GM11168 (cell line): ENCODE results near the gene GPR17.

ENCODE experiments used
- in situ Hi-C: fragments of 300-500 bp; cut with MboI; formaldehyde crosslinking; loops from one replicate; pipeline ENCODE4 v1.12.0; 2022; ENCODE audit warnings: low sequenced_read_pairs; ENCODE audit not compliant: unreplicated experiment

Gene GPR17

DNA sequence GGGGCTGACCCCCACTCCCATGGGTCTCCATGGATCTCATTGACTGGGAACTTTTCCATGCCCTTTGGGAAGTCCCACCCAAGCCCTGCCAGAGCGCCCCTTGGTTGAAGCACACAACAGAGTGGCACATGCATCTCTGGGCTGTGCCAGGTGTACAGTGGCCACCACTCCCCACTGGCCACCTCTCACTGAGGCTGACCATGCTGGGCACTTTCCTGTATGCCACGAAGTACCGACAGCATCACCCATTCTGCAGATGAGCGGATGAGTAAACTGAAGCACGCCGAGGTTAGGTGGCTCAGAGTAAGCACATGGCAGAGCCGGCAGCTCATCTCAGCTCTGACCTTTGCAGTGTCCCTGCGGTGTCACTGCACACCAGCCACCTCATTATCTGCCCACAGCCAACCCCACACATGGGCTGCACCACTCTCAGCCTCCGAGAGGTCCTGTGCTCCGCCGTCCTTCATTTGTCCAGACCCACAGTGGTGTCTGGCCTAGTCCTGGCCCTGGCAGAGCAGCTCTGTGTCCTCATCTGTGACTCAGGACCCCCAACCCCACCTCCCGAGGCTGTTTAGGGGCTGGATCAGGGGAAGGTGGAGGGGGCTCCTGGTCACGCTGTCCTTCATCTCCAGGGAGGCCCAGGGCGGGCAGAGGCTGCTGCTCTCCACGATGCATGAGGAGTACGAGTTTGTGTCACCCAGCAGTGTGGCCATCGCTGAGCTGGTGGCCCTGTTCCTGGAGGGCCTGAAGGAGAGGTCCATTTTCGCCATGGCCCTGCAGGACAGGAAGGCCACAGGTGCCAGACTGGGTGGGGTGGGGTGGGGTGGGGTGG is 18.0 kb upstream of the GPR17 start:
- in situ Hi-C loops: no loop called here

DNA sequence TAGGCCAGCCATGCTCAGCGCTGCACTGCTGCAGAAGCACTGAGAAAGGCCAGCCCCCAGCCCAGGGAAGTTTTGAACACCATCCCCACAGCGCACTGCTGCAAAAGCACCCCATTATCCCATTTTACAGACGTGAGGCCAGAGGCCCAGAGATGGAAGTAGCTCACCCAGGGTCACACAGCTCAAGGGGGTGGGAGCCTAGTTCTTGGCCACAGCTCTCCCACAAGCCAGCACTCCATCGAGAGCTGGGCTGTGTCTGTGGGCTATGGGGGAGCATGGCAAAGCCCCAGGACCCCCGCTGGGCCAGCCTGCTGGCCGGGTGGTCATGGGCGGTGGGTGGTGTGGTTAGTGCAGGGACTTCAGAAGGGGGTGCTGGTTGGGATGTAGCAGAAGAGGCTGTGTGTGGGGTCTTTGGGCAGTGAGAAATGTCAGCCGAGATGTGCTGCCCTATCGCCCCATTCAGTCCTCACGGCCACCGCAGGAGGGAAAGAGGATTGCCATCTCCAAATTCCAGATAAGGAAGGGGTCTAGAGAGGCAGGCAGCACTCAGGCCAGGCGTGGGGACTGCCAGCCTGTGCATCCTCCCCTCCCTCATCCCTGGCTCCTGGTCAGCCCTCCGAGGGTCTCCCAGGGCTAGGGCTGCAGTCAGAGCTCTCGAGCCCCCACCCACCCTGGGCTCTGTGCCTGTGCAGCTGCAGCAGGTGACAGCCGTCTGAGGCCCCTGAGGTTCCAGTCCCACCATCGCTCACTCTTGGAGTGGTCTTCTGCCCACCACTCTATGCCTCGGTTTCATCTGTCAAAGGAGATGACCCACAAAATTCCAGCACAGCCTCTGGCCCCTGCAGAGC is 17.0 kb upstream of the GPR17 start:
- in situ Hi-C loops: no loop called here

DNA sequence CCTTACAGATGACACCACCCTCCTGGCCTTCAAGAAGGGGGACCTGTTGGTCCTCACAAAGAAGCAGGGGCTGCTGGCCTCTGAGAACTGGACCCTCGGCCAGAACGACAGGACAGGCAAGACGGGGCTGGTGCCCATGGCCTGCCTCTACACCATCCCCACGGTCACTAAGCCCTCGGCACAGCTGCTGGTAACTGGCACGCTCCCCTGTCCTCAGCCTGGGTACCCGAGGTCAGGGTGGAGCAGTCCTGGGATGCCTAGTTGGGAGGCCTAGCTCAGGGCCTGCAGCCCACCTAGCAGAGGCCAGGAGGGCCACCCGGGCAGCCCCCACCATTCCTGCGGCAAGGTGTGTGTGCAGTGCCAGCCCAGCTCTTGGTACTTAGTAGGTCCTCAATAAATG is 16.3 kb upstream of the GPR17 start:
- in situ Hi-C loops: no loop called here

GRCh38 chr2:127630096-127630863 is 15.7 kb upstream of the GPR17 start:
- in situ Hi-C loops: no loop called here

- in situ Hi-C loops: no loop called here
Measured at GRCh38 chr2:127630864-127631540, 15.0 kb upstream of the GPR17 start.

- in situ Hi-C loops: no loop called here
Measured at GRCh38 chr2:127631541-127631996, 14.4 kb upstream of the GPR17 start.

DNA sequence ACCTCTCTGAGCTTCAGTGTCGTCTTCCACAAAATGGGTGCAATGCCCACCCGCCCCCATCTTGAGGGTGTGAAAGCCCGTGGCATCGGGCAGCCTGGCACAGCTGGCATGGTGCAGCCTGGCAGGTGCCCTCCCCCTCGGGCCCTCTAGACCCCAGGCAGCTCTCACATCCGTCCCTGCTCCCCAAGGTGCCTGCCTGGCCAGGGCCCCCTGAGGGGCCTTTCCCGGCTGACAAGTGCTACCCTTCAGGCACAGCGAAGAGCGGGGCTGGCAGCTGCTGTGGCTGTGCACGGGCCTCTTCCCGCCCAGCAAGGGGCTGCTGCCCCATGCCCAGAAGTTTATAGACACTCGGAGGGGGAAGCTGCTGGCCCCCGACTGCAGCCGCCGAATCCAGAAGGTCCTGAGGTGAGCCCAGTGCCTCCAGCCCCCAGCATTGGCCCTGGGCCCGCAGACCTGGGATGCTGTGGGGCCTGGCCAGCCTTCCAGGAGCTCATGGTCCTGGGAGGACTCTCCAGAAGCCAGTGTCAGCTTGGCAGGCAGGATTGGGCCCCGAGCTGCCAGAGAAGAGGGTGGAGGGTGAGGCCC is 13.9 kb upstream of the GPR17 start:
- in situ Hi-C loops: no loop called here

GRCh38 chr2:127632592-127633489 is 13.1 kb upstream of the GPR17 start:
- in situ Hi-C loops: no loop called here

- in situ Hi-C loops: no loop called here
Measured at GRCh38 chr2:127633556-127634065, 12.3 kb upstream of the GPR17 start.

GRCh38 chr2:127634066-127634617 is 11.8 kb upstream of the GPR17 start:
- in situ Hi-C loops: no loop called here

DNA sequence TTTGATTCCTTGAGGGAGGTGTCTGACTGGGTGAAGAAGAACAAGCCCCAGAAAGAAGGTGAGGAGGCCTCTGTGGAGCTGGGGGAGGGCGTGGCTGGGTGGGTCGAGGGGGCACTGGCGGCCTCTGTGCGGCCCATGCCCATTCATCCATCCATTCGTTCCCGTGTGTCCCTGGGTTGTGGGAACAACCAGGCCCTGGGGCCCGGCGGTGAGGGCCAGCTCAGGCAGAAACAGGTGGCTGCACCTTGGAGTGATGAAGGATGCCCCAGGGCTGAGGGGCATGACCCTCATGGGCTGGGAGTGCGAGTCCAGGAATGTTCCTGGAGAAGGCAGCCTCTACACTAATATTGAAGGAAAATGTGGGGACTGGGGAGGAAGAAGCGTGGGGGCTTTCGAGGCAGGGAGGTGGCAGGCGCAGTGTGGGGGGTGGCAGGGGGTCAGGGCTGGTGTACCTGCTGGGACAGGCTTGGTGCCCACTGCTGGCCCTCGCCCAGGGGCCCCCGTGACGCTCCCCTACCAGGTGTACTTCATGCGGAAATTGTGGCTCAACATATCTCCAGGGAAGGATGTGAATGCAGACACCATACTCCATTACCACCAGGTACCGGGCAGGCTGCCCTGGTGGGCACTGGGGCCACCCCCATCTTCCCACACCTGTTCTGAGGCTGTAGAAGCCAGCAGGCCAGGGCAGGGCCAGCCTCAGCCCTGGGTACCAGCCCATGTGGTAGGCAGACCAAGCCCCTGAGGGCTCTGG is 11.2 kb upstream of the GPR17 start:
- in situ Hi-C loops: no loop called here

DNA sequence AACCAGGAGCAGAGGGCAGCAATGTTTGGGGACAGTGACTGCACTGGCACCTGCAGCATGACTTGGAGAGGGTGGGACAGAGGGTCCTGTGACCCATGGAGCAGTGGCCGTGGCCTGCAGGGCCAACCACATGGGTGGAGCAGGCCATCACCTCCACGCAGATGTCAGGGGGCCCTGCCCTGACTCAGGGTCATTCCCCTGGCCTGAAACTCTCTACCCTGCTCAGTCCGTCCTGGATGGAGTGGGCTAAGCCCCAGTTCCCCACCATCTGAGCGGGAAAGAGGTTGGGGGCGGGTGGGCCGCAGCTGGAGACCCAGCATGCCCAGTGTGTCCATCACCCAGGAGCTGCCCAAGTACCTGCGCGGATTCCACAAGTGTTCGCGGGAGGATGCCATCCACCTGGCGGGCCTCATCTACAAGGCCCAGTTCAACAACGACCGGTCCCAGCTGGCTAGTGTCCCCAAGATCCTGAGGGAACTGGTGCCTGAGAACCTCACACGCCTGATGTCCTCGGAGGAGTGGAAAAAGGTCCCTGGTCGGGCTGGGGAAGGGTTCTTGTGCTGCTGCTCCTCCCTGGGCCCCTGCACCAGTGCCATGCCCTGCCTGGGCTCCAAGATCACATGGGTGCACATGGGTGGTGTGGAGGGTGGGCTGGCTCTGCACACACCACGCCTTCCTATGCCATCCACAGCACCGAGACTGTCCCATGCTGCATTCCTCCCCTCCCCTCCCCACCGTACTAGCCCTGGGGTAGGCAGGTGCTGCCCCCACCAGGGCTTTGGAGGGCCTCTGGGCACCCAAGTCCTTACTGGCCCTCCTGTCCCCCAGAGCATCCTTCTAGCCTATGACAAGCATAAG is 10.3 kb upstream of the GPR17 start:
- in situ Hi-C loops: no loop called here

DNA sequence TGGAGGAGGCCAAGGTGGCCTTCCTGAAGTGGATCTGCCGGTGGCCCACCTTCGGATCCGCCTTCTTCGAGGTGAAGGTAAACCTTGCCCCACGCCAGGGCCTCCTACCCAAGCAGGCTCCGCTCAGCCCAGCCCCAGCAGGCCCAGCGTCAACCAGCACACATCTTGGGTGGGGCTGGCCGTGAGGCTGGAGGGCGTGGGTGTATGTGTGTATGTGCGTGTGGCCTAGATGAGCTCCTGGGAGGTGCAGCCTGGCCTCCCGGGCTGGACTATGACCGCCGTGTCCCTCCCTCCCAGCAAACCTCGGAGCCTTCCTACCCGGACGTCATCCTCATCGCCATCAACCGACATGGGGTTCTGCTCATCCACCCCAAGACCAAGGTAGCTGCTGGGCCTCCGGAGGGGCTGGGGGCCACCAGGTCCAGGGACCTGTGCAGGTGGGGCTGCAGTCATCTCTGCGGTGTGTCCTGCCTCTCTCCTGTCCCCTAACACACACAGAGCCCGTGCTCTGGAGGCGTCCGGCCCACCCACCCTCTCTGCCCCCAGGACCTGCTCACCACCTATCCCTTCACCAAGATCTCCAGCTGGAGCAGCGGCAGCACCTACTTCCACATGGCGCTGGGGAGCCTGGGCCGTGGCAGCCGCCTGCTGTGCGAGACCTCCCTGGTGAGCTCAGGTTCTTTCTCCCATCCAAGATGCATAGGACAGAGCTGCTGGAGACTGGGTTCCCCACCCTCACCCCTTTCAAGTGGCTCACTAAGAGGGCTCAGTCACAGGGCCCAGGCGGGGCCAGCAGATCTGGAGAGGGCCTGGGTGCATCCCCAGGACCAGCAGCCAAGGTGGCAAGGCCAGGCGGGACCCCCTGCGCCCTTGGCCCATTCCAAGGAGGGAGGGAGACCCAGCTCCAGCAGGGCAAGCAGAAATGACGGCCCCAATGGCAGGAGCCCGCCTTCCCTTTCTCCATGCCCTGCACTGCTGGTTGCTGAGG is 9.4 kb upstream of the GPR17 start:
- in situ Hi-C loops: no loop called here

GRCh38 chr2:127637236-127637630 is 8.7 kb upstream of the GPR17 start:
- in situ Hi-C loops: no loop called here

DNA sequence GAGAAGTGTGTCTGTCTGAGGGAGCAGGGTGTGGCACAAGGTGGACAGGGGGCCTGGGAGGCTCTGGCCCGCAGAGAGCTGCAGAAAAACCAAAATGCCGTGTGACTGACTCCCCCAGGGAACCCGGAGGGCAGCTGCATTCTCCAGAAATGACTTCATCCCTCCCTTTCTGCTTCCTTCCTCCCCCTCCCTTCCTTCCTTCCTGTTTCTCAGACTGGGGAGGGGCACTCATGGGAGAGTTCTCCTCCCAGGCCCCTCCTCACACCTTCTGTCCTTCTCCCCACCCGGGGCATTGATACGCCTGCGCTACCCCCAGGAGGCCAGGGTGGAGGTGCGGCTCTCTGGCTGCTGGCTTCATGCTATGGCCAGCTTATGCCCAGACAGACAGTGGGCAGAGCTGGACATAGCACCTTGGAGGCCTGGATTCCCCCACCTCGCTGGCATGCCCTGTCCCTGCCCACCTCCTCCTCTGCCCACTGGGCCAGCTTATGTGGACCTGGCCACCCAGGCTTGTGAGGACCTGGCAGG is 8.2 kb upstream of the GPR17 start:
- in situ Hi-C loops: no loop called here
